GM12874 (cell line): ENCODE results near the gene SNTG2.

Source experiments
- TF ChIP-seq, protein P1 (sequence below): IDR thresholded peaks from 2 replicates; pipeline ENCODE4 v1.5.1; 2011; ENCODE audit warnings: low read depth, mild to moderate bottlenecking, control low read depth, low read length, moderate library complexity; ENCODE audit not compliant: insufficient read depth

SNTG2 gene

DNA sequence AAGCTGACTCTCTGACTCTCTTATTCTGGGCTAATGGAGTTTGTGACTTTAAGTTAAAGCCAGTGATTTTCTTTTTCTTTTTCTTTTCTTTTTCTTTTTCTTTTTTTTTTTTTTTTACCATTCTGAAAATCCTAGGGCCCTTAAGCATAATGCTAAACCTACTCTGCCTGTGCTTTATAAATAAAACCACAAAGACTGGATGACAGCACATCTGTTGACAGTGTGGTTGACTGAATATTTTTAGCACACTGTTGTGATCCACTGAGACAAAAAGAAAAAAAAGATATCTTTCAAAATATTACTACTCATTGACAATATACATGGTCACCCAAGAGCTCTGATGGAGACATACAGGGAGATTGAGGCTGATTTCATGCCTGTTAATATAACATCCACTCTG lies 121.6 kb downstream of the SNTG2 start:
- TF ChIP-seq, protein P1, sequence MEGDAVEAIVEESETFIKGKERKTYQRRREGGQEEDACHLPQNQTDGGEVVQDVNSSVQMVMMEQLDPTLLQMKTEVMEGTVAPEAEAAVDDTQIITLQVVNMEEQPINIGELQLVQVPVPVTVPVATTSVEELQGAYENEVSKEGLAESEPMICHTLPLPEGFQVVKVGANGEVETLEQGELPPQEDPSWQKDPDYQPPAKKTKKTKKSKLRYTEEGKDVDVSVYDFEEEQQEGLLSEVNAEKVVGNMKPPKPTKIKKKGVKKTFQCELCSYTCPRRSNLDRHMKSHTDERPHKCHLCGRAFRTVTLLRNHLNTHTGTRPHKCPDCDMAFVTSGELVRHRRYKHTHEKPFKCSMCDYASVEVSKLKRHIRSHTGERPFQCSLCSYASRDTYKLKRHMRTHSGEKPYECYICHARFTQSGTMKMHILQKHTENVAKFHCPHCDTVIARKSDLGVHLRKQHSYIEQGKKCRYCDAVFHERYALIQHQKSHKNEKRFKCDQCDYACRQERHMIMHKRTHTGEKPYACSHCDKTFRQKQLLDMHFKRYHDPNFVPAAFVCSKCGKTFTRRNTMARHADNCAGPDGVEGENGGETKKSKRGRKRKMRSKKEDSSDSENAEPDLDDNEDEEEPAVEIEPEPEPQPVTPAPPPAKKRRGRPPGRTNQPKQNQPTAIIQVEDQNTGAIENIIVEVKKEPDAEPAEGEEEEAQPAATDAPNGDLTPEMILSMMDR, result no peak

DNA sequence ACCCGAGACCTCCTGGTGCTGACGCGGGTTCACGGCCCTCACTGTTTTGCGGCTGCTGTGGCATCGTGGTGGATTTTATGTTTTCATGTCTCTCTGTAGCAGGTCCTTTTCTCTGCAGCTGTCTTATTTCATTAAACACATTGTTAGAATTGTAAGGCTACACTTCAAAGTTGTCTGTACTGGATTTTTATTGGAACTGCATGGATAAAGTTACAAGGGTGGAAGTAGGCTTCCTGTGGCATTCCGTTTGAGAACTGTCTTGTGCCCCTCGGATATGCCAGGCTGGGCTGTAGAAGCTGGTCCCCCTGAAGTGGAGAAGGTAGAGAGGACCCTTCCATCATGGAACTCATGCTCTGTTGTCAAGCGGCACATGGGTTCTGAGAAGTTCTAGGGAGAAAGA lies 127.3 kb downstream of the SNTG2 start:
- TF ChIP-seq, protein P1, result no peak

DNA sequence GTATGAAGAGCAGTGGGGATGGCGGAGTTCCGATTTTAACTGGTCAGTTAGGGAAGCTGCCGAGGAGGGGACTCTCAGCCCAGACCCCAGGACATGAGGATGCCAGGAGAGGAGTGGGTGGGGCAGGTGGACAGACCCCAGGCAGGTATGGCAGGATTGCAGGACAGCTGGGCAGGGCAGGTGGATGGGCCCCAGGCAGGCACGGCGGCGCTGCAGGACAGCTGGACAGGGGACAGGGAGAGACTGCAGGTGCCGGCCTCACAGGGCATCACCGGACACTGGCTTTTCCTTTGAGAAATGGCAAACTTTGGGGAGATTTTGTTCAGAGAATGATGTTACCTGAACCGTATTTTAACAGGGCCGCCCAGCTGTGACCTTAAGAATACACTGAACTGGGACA lies 127.7 kb downstream of the SNTG2 start:
- TF ChIP-seq, protein P1, result no peak

DNA sequence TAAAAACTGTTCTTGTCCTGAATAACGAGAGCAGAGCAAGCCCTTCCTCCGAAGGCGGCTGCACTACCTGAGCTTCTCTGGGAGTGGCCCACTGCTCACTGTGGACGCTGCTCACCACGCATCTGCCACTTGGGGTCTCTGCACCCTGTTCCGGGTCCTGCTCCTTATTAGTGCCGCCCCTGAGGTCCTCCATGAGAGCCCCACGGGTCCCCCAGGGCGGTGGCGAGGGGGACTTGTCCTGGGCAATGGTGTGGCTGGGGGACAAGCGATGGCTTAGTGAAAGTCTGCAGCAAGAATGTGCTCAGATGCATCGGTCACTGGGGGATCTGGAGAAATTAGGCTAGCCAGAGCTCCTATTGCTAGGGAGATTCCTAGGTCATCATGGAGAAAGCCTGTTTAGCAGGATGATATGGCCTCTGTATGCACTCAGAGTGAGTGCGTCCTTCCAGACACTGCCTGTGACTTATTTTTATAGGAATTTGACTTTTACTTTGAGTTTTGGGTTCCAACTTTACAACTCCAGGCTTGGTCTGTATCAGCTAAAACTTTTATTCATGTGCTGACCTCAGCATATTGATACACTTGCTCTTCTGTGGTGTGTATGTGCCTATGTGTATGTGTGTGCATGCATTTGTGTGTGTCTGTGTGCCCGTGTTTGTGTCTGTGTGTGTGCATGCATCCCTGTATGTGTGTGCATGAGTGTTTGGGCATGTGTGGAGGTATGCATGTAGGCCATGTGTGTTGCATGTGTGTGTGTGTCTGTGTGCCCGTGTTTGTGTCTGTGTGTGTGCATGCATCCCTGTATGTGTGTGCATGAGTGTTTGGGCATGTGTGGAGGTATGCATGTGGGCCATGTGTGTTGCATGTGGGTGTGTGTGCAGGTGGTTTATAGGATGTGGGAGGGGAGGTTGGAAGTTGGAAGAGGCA lies 129.5 kb downstream of the SNTG2 start:
- TF ChIP-seq, protein P1, result no peak

DNA sequence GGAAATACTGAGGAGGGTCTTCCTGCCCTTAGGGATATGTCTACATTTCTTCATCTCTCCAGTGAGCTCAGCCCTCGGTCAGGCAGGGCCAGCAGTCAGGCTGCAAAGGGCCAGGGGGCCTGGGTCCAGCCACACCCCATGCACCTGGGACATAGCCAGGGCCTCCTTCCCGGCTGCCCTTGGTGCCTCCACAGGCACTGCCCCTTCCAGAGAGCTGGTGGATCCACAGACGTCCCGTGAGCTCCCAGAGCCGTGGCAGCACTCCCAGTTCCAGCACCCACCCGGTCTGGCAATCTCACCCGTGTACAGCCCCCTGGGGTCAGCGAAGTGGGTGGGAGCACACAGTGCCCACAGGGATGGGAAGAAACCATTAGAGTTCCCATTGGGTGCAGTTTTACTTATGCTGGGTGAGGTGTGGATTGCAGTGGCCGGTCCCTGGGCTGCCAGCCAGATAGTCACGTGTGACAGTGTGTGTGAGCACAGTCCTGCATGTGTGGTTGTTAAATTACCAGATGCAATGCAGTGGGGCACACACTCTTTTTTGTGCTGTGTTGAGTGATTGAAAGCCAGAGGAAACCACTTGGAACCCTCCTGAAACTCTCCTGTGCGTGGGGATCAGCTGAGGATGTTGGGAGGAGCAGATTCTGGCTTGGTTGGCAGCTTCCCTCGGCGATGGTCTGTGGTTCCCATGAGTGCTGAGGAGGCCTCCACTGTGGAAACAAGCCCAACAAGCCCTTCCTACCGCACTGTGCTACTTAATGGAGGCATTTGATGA lies 131.0 kb downstream of the SNTG2 start:
- TF ChIP-seq, protein P1, result no peak

DNA sequence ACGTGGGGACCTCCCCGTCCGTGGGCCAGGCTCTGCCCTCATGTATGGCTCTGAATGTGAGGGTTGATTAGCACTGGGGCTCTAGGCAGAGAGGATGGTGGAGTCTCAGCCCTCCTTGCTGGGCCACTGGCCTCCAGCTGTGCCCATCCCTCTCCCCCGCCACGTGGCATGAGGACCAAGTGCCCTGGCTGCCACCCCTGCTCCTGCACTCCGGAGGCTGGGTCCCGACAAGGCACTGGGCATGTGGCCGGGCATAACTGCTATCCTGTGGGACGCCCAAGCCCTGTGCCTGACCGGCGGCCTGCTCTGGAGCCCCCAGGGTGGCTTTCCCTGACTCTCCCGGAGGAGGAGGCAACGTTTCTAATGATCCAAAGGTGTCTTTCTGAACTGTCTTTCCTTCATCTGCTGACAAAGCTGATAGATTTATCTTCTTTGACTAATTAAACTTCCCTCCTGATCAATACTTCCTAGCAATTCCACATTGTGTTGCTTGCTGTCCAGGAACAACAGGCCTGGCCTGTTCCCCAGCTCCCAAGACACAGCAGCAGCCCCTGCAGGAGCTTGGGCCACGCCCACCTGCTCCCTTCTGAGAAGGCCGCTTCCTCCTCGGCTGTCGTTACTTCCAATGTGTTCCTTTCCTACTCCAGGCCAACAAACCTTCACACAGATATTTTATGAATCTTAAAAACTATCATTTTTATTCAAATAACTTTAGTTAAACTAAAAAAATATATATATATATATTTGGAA lies 132.0 kb downstream of the SNTG2 start:
- TF ChIP-seq, protein P1, result no peak
